WERI-Rb-1 (cell line): ENCODE data around the gene KIAA1958.
A peak's percentile ranks its signal among the peaks of the same experiment; 100 is the strongest.
"Not testable (repeated sequence)": the region's sequence is repeated elsewhere in the genome, so short reads cannot be mapped to it uniquely, and the experiment has no call there.

Source experiments
- DNase-seq: peaks from one replicate; pipeline ENCODE4 v3.0.0-alpha.2; 2020
- H3K27ac ChIP-seq: fragments of 250-450 bp; sonication (Bioruptor Pico); 2 replicates; pipeline ENCODE4 v1.5.1; 2020; ENCODE audit warnings: mild to moderate bottlenecking, moderate library complexity
- H3K27me3 ChIP-seq: fragments of 250-450 bp; sonication (Bioruptor Pico); 2 replicates; pipeline ENCODE4 v1.5.1; 2021; ENCODE audit warnings: mild to moderate bottlenecking, low read depth, moderate library complexity; ENCODE audit not compliant: insufficient read depth, severe bottlenecking
- H3K36me3 ChIP-seq: fragments of 250-450 bp; sonication (Bioruptor Pico); 2 replicates; pipeline ENCODE4 v1.5.1; 2020; ENCODE audit warnings: mild to moderate bottlenecking, moderate library complexity
- H3K4me3 ChIP-seq: 2 replicates; pipeline ENCODE4 v1.5.1; 2011; ENCODE audit warnings: low read depth, mild to moderate bottlenecking, control low read depth, low read length
- H3K9me3 ChIP-seq: fragments of 250-450 bp; sonication (Bioruptor Pico); 2 replicates; pipeline ENCODE4 v1.5.1; 2021; ENCODE audit warnings: mild to moderate bottlenecking, moderate library complexity; ENCODE audit not compliant: severe bottlenecking
- TF ChIP-seq, protein P1 (sequence below): IDR thresholded peaks from 2 replicates; pipeline ENCODE4 v1.5.1; 2011; ENCODE audit warnings: low read depth, mild to moderate bottlenecking, control low read depth, inconsistent platforms, low read length

Gene KIAA1958

DNA sequence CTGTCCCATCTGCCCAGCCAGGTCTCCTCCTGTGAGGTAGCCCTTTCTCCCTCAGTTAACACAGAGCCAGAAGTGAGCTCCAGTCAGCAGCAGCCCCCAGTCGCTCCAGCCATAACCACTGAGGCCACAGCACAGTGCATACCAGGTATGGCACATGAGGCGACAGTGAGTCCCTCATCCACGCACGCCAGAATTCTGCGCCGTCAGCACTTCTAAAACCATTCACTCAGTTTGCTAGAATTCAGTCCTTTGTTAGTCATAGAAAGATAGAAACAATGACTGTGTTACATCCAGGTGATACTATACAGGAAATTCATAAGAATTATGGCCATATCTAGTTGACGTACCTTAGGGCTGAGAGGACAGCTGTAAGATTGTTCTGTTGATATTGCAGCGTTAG lies 88.5 kb downstream of the KIAA1958 start:
- no peak for DNase-seq
- H3K27me3 ChIP-seq = no peaks in the 10 kb centered on the region
- H3K27ac ChIP-seq = no peak overlapping the region
- TF ChIP-seq, protein P1, sequence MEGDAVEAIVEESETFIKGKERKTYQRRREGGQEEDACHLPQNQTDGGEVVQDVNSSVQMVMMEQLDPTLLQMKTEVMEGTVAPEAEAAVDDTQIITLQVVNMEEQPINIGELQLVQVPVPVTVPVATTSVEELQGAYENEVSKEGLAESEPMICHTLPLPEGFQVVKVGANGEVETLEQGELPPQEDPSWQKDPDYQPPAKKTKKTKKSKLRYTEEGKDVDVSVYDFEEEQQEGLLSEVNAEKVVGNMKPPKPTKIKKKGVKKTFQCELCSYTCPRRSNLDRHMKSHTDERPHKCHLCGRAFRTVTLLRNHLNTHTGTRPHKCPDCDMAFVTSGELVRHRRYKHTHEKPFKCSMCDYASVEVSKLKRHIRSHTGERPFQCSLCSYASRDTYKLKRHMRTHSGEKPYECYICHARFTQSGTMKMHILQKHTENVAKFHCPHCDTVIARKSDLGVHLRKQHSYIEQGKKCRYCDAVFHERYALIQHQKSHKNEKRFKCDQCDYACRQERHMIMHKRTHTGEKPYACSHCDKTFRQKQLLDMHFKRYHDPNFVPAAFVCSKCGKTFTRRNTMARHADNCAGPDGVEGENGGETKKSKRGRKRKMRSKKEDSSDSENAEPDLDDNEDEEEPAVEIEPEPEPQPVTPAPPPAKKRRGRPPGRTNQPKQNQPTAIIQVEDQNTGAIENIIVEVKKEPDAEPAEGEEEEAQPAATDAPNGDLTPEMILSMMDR = no peak
- peaks cover 26% of the 10 kb centered on the region for H3K36me3 ChIP-seq
- no peak overlapping the region for H3K4me3 ChIP-seq
- H3K9me3 ChIP-seq = no peaks in the 10 kb centered on the region

- Histone ChIP-seq H3K9me3 (no peaks in the 10 kb centered on the region), H3K27me3 (no peaks in the 10 kb centered on the region), H3K36me3 (peaks cover 7% of the 10 kb centered on the region), H3K27ac (peak overlapping the region; percentile 15), H3K4me3 (no peak overlapping the region)
- TF ChIP-seq, protein P1 = no peak
- no peak for DNase-seq
Measured at GRCh38 chr9:112581469-112582176, 95.0 kb downstream of the KIAA1958 start.

DNA sequence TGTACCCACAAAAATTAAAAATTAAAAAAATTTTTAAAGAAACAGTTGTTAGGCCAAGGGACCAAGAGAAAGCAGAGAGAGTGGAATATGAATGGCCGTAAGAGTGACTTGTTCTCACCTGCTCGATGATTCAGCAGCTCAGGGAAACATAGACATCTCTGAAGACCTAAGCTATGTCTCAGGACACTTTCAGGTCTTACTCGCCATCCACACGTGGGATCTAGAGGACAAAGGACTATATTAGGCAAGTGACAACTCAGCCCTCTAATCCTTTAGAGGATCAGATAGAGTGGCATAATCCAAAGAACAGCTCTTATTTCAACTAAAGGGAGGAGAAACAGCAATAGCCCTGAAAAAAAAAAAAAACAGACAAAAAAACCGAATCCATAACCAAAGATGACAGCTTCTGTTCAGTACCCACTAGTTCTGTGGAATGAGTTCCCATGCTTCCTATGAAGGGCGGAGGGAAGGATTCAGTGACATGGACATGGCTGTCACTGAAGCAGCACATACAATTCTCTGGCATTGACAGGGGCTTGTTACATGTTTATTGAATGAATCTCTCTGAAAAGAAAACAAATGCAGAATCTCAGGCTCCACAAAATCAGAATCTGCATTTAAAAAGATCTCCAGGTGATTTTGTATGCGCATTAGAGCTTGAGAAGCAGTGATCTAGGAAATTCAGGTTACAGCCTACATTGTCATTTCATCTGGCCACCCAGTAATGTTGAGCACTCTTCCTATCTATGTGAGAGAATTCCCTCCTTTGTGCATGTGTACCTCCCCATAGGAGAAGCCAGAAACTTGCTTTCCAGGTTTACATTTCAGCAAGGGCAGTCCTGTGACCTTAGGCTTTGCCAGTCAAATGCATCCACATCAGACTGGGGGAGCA lies 96.0 kb downstream of the KIAA1958 start:
- Histone ChIP-seq H3K9me3 (no peaks in the 10 kb centered on the region), H3K36me3 (peaks cover 6% of the 10 kb centered on the region), H3K27me3 (no peaks in the 10 kb centered on the region), H3K4me3 (no peak overlapping the region), H3K27ac (peak overlapping the region; percentile 15)
- DNase-seq = peak; percentile 64
- TF ChIP-seq, protein P1 = no peak

DNA sequence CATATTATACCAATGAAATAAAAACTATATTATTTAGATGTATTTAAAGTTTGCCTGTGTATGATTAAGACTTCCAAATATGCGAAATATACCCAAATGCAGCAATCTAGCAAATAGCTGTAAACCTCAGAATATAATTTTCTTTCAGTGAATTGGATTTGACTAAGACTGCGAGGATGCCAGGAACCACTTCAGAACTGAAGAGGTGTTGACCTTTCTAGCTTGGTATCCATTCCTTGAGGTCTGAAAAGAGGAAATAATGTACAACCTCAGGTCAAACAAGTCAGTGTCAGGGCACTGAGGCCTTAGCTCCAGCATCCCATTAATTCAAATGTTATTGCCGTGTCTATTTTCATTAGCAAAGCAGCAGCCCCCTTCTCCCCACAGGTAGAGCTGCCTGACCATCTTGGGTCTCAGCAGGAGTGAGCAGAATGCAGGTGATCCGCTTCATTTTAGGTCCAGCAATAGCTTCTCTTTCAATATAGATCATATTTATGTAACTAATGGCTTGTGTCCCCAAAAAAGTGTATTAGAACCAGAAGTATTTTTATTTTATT lies 100.0 kb downstream of the KIAA1958 start:
- Histone ChIP-seq H3K27ac (no peak overlapping the region), H3K4me3 (no peak overlapping the region), H3K9me3 (no peaks in the 10 kb centered on the region), H3K36me3 (peaks cover 3% of the 10 kb centered on the region; the same call in 1 of the 2 replicates), H3K27me3 (no peaks in the 10 kb centered on the region)
- DNase-seq = no peak
- TF ChIP-seq, protein P1 = no peak

GRCh38 chr9:112591875-112592274 lies 105.2 kb downstream of the KIAA1958 start:
- H3K27me3 ChIP-seq, H3K27ac ChIP-seq, H3K36me3 ChIP-seq, H3K9me3 ChIP-seq, DNase-seq, H3K4me3 ChIP-seq: not testable (repeated sequence)

- Histone ChIP-seq H3K9me3 (no peaks in the 10 kb centered on the region), H3K36me3 (no peaks in the 10 kb centered on the region), H3K4me3 (no peak overlapping the region), H3K27ac (no peak overlapping the region), H3K27me3 (no peaks in the 10 kb centered on the region)
- no peak for DNase-seq
- TF ChIP-seq, protein P1 = no peak
Measured at GRCh38 chr9:112599732-112600131, 113.1 kb downstream of the KIAA1958 start.
